NCI-H2107 treated with DMSO at 0.1 percent for 48 hours (cell line): ENCODE measurements around the gene ZKSCAN5.

Experiments used
- DNase-seq: peaks from one replicate; lab custom pipeline; 2025; ENCODE audit not compliant: unreplicated experiment; lab: John Stamatoyannopoulos, UW

Gene ZKSCAN5

GRCh38 chr7:99504603-99505323, at the start of gene ZKSCAN5:
Gene ZKSCAN5, plus strand, starts transcription at chr7:99504662. Its CDS starts 1,383 bp downstream, at chr7:99506045.
- peak; percentile 97 for DNase-seq

- no peak for DNase-seq
Observed at GRCh38 chr7:99455874-99456273, 48.6 kb upstream of the ZKSCAN5 start.

GRCh38 chr7:99456288-99456687, 48.2 kb upstream of the ZKSCAN5 start:
- DNase-seq, result no peak

GRCh38 chr7:99457050-99457649, 47.3 kb upstream of the ZKSCAN5 start:
- no peak for DNase-seq

- DNase-seq, result no peak
Observed at GRCh38 chr7:99457650-99458493, 46.6 kb upstream of the ZKSCAN5 start.

- DNase-seq, result no peak
Observed at GRCh38 chr7:99459087-99459486, 45.4 kb upstream of the ZKSCAN5 start.

- DNase-seq, result no peak
Observed at GRCh38 chr7:99460651-99461050, 43.8 kb upstream of the ZKSCAN5 start.

GRCh38 chr7:99461221-99461620, 43.2 kb upstream of the ZKSCAN5 start:
- DNase-seq, result no peak

- no peak for DNase-seq
Observed at GRCh38 chr7:99465421-99465768, 39.1 kb upstream of the ZKSCAN5 start.

GRCh38 chr7:99468336-99468918, 36.0 kb upstream of the ZKSCAN5 start:
- DNase-seq, result no peak

- DNase-seq, result no peak
Observed at GRCh38 chr7:99469381-99470065, 34.9 kb upstream of the ZKSCAN5 start.

- DNase-seq, result peak; percentile 95
Observed at GRCh38 chr7:99472561-99473314, 31.7 kb upstream of the ZKSCAN5 start, which contains the start of gene ZNF789. Gene ZNF789, plus strand, starts transcription at chr7:99472890. Its CDS starts 3,567 bp downstream, at chr7:99476457.

- no peak for DNase-seq
Observed at GRCh38 chr7:99473315-99473596, 31.2 kb upstream of the ZKSCAN5 start.

- DNase-seq, result no peak
Observed at GRCh38 chr7:99476107-99476506, 28.4 kb upstream of the ZKSCAN5 start.

- DNase-seq, result no peak
Observed at GRCh38 chr7:99478464-99479440, 25.7 kb upstream of the ZKSCAN5 start.

GRCh38 chr7:99485094-99485493, 19.4 kb upstream of the ZKSCAN5 start:
- DNase-seq, result no peak

- DNase-seq, result no peak
Observed at GRCh38 chr7:99489235-99489634, 15.2 kb upstream of the ZKSCAN5 start.

GRCh38 chr7:99490878-99491277, 13.6 kb upstream of the ZKSCAN5 start:
- no peak for DNase-seq

- DNase-seq, result no peak
Observed at GRCh38 chr7:99493823-99494222, 10.6 kb upstream of the ZKSCAN5 start.
